Colonic mucosa (tissue), 4 donors: Measurements from ENCODE around the gene IAPP. TPM values are rescaled to one million over a fixed set of nuclear protein-coding genes. Genes with fewer than 3 reads are reported as not detected.

Source experiments
- DNase-seq: peaks from one replicate; pipeline ENCODE4 v3.0.0-alpha.2; 2020
- H3K27ac ChIP-seq: fragments of 200-600 bp; one replicate; pipeline ENCODE4 v1.8.0; 2021
- H3K27me3 ChIP-seq: fragments of 200-600 bp; one replicate; pipeline ENCODE4 v1.8.0; 2021
- H3K36me3 ChIP-seq: fragments of 200-600 bp; one replicate; pipeline ENCODE4 v1.8.0; 2021
- H3K4me1 ChIP-seq: fragments of 200-600 bp; one replicate; pipeline ENCODE4 v1.8.0; 2021; ENCODE audit warnings: mild to moderate bottlenecking
- H3K4me3 ChIP-seq: fragments of 200-600 bp; one replicate; pipeline ENCODE4 v1.8.0; 2021
- H3K9ac ChIP-seq, 2 donors: one replicate each; pipeline ENCODE4 v1.7.0; 2013; ENCODE audit warnings: control low read depth in 2 of 2, low read depth in 2 of 2, low read length in 2 of 2
- H3K9me3 ChIP-seq: fragments of 200-600 bp; one replicate; pipeline ENCODE4 v1.8.0; 2021
- intact Hi-C: fragments of 100-400 bp; cut with DNase I; formaldehyde crosslinking; loops from one replicate; pipeline ENCODE4 v1.14.1; 2022
- total RNA-seq, 2 donors: library from RNA; stranded (reverse); fragmentation: NEBNext Ultra II Directional in 1 of 2; extraction: Animal tissue kit (Norgen Biotek cat#: 25700) in 1 of 2; gene quantifications; one replicate each; pipeline ENCODE4 v1.2.1, GENCODE V29; 2021
- TF ChIP-seq, protein P1 (sequence below): fragments of 200-600 bp; IDR thresholded peaks from one replicate; pipeline ENCODE4 v1.8.0; 2022; ENCODE audit warnings: antibody characterized with exemption, mild to moderate bottlenecking
- donor health status: healthy.
- donor health status: DM: no; HTN: no; CAD: no.
- donor health status: DM: no; HTN: no; CAD: no.

IAPP gene
- not detected for total RNA-seq

- no peak within 1 kb of the TSS for H3K4me3 ChIP-seq
- no peaks in the 10 kb centered on the region for H3K36me3 ChIP-seq
- no peaks in the 10 kb centered on the region for H3K27me3 ChIP-seq
- no peak for DNase-seq
- TF ChIP-seq, protein P1, sequence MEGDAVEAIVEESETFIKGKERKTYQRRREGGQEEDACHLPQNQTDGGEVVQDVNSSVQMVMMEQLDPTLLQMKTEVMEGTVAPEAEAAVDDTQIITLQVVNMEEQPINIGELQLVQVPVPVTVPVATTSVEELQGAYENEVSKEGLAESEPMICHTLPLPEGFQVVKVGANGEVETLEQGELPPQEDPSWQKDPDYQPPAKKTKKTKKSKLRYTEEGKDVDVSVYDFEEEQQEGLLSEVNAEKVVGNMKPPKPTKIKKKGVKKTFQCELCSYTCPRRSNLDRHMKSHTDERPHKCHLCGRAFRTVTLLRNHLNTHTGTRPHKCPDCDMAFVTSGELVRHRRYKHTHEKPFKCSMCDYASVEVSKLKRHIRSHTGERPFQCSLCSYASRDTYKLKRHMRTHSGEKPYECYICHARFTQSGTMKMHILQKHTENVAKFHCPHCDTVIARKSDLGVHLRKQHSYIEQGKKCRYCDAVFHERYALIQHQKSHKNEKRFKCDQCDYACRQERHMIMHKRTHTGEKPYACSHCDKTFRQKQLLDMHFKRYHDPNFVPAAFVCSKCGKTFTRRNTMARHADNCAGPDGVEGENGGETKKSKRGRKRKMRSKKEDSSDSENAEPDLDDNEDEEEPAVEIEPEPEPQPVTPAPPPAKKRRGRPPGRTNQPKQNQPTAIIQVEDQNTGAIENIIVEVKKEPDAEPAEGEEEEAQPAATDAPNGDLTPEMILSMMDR: no peak
- intact Hi-C loops: no loop called here
- H3K9me3 ChIP-seq: no peaks in the 10 kb centered on the region
- H3K27ac ChIP-seq: no peak within 1 kb of the TSS
- no peak within 1 kb of the TSS for H3K9ac ChIP-seq
- H3K4me1 ChIP-seq: no peaks in the 10 kb centered on the region
These were observed at the start of gene IAPP for GRCh38 chr12:21372602-21373001. Gene IAPP, plus strand, starts transcription at chr12:21372902. Its CDS starts 450 bp downstream, at chr12:21373352.

- Histone ChIP-seq H3K36me3 (no peaks in the 10 kb centered on the region), H3K4me3 (no peak overlapping the region), H3K9ac (no peak overlapping the region), H3K27me3 (no peaks in the 10 kb centered on the region), H3K4me1 (no peaks in the 10 kb centered on the region), H3K27ac (no peak overlapping the region), H3K9me3 (no peaks in the 10 kb centered on the region)
- TF ChIP-seq, protein P1: no peak
- DNase-seq: no peak
- intact Hi-C loops: no loop called here
These were observed 49.0 kb upstream of the IAPP start for GRCh38 chr12:21323736-21324135.

DNA sequence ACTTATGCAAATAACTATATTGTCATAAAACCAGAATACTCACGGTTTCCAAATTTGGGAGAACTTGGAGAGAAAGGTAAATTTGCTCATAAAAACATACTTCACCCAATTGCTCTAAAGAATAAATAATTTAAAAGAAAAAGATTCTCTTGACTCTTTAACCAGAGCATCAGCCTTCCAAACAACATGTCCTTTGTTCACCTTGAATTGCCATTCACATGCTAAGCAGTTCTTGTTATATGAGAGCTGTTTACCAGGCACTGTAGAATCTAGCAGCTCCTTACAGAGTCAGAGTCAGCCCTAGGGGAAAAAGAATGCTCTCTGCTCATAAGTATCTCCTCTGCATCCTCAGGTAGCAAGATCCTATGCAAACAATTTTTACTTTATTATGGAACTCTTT lies 48.2 kb upstream of the IAPP start:
- no peak overlapping the region for H3K4me3 ChIP-seq
- no peaks in the 10 kb centered on the region for H3K4me1 ChIP-seq
- intact Hi-C loops: no loop called here
- TF ChIP-seq, protein P1: no peak
- no peak for DNase-seq
- no peaks in the 10 kb centered on the region for H3K36me3 ChIP-seq
- H3K27ac ChIP-seq: no peak overlapping the region
- H3K9me3 ChIP-seq: no peaks in the 10 kb centered on the region
- H3K27me3 ChIP-seq: no peaks in the 10 kb centered on the region
- H3K9ac ChIP-seq: no peak overlapping the region

DNA sequence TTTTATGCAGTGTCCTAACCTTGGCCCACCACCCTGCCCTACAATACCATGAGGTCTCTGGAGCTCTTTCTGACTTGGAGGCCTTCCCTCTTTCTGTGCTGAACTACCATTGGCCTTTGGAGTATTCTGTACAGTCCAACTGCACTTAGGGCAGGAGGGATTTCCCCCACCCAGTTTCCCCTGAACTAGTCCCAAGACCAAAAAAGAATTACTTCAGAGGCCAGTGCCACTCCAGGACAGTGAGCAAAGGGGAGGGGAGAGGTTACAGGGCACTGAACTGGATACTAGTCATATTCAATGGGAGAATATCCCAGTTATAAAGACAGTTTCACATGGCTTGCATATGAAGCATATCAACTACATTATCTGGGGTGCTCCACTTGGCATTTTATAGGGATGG lies 44.1 kb upstream of the IAPP start:
- Histone ChIP-seq H3K27ac (no peak overlapping the region), H3K27me3 (no peaks in the 10 kb centered on the region), H3K36me3 (no peaks in the 10 kb centered on the region), H3K9me3 (no peaks in the 10 kb centered on the region), H3K4me3 (no peak overlapping the region), H3K4me1 (no peaks in the 10 kb centered on the region), H3K9ac (no peak overlapping the region)
- intact Hi-C loops: no loop called here
- TF ChIP-seq, protein P1: no peak
- no peak for DNase-seq

GRCh38 chr12:21330682-21331253 lies 41.9 kb upstream of the IAPP start:
- H3K4me1 ChIP-seq: no peaks in the 10 kb centered on the region
- no peak overlapping the region for H3K27ac ChIP-seq
- H3K9ac ChIP-seq: no peak overlapping the region
- DNase-seq: no peak
- TF ChIP-seq, protein P1: no peak
- no peaks in the 10 kb centered on the region for H3K36me3 ChIP-seq
- no peak overlapping the region for H3K4me3 ChIP-seq
- H3K27me3 ChIP-seq: no peaks in the 10 kb centered on the region
- intact Hi-C loops: no loop called here
- H3K9me3 ChIP-seq: no peaks in the 10 kb centered on the region
